C4-2B (cell line): ENCODE results near the gene PLEKHS1.

ENCODE experiments used
- CTCF ChIP-seq: fragments of 450-650 bp; conservative IDR thresholded peaks from 2 replicates; pipeline ENCODE4 v1.5.1; 2017; ENCODE audit warnings: mild to moderate bottlenecking
- ZFX ChIP-seq: fragments of 450-650 bp; IDR thresholded peaks from 2 replicates; pipeline ENCODE4 v1.6.1; 2017

- TF ChIP-seq CTCF (no peak), ZFX (no peak)
These were observed 40.3 kb upstream of the PLEKHS1 start for GRCh38 chr10:113711142-113711541.
